ENCODE measurements around the gene PDE6A.

PDE6A gene

DNA sequence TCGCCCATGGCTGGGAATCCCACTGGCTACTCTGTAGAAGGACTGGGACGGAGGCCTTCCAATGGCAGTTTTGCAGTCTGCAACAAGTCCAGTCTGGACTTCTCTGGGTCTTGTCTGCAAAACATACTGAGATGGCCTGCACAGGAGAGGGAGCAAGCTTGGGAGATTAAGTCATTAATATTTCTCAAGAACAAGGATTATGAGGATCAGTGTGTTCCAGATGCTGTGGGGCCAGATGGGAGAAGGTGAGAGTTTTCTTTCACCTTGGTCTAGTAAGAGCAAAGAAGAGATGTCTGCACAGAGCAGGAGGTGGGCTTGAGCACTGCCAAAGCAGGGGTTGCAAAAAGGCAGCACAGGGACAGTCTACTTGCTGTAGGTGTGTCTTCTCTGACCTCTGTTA lies at the start of gene PDE6A:
PDE6A (minus strand) TSS at position 128 of the 400 bp plus-strand sequence; CDS start at position 8, 120 bp downstream.
- TF ChIP-seq, protein P1, sequence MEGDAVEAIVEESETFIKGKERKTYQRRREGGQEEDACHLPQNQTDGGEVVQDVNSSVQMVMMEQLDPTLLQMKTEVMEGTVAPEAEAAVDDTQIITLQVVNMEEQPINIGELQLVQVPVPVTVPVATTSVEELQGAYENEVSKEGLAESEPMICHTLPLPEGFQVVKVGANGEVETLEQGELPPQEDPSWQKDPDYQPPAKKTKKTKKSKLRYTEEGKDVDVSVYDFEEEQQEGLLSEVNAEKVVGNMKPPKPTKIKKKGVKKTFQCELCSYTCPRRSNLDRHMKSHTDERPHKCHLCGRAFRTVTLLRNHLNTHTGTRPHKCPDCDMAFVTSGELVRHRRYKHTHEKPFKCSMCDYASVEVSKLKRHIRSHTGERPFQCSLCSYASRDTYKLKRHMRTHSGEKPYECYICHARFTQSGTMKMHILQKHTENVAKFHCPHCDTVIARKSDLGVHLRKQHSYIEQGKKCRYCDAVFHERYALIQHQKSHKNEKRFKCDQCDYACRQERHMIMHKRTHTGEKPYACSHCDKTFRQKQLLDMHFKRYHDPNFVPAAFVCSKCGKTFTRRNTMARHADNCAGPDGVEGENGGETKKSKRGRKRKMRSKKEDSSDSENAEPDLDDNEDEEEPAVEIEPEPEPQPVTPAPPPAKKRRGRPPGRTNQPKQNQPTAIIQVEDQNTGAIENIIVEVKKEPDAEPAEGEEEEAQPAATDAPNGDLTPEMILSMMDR (IDR thresholded peaks at IDR 0.05; ENCODE audit: low read depth, low read length, missing control alignments), result no peak
- Histone ChIP-seq H3K27me3 (replicated peaks) (no peaks in the 10 kb centered on the region), H3K27ac (no peak within 1 kb of the TSS), H3K4me3 (ENCODE audit: low read depth, low read length) (no peak within 1 kb of the TSS), H3K36me3 (replicated peaks) (no peaks in the 10 kb centered on the region)
- in situ Hi-C loops (cut with HindIII; ENCODE audit: low pct_ligation_motif_present, low sequenced_read_pairs), result no loop called here
- DNase-seq, result no peak

DNA sequence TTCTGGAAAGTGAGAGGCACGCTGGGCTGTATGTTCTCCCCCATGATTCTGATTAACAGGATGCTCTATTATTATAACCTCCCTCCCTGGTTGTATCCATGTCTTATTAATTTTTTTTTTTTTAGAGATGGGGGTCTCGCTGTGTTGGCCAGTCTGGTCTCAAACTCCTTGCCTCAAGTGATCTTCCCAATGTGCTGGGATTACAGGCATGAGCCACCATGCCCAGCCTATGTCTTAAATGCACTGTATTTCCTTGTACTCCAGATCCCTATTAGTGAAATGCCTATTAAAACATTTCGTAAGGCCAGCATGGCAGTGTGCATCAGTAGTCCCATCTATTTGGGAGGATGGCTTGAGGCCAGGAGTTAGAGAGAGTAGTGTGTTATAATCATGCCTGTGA lies 48.9 kb upstream of the PDE6A start:
- Histone ChIP-seq H3K27ac (no peak overlapping the region), H3K36me3 (replicated peaks) (no peaks in the 10 kb centered on the region), H3K27me3 (replicated peaks) (no peaks in the 10 kb centered on the region), H3K4me3 (ENCODE audit: low read depth, low read length) (no peak overlapping the region)
- in situ Hi-C loops (cut with HindIII; ENCODE audit: low pct_ligation_motif_present, low sequenced_read_pairs), result loop anchor here (25.0 kb wide), 1 partner anchor 356 kb away; no protein-coding TSS in a partner anchor
- DNase-seq, result no peak
- TF ChIP-seq, protein P1 (IDR thresholded peaks at IDR 0.05; ENCODE audit: low read depth, low read length, missing control alignments), result no peak

DNA sequence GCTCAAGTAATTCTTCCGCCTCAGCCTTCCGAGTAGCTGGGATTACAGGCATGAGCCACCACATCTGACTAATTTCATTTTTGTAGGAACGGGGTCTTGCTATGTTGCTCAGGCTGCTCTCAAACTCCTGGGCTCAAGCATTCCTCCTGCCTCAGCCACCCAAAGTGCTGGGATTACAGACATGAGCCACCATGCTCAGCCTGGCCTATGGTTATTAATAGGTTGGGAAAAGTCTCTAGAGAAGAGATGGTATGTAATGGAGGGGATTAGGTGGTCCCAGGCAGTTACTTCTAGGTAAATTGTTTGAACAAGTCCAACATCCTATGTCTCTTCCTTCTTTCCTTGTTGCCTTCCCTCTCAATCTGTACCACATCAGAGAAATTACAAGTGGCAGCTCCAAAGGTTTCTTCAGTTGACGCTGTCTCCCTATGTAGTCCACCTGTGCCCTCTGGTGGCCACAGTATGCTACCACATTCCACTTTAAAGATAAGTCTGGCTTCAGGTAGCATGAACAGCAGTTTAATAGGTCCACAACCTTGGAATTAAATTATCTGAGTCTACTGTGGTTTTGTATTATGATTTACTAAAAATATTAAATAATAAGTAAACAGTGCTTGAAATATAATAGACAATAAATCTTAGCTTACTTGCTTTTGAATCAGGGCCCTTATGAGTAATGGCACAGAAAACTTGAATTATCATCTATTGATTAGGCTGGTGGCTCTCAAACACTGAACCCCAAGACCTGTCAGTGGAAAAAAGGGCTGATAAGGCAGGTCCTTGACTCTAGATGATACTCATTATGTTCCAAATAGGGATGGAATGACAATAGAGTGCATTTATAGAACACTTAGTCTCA lies 46.2 kb upstream of the PDE6A start:
- Histone ChIP-seq H3K27ac (no peak overlapping the region), H3K36me3 (replicated peaks) (no peaks in the 10 kb centered on the region), H3K27me3 (replicated peaks) (no peaks in the 10 kb centered on the region), H3K4me3 (ENCODE audit: low read depth, low read length) (no peak overlapping the region)
- DNase-seq, result peak; percentile 70
- in situ Hi-C loops (cut with HindIII; ENCODE audit: low pct_ligation_motif_present, low sequenced_read_pairs), result loop anchor here (25.0 kb wide), 1 partner anchor 353 kb away; no protein-coding TSS in a partner anchor
- TF ChIP-seq, protein P1 (IDR thresholded peaks at IDR 0.05; ENCODE audit: low read depth, low read length, missing control alignments), result peak; percentile 93

DNA sequence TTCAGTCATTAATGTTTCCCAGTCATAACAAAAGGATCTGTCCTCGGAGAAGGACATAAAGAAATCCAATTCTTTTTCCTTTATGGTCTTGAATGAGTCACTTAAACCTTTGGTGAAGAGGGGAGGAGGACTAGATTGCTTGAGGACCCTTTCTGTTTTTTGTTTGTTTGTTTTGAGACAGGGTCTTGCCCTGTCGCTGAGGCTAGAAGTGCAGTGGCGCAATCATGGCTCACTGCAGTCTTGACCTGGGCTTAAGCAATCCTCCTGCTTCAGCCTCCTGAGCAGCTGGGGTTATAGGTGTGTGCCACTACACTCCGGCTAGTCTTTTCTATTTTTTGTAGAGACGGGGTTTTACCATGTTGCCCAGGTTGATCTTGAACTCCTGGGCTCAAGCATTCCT lies 43.5 kb upstream of the PDE6A start:
- in situ Hi-C loops (cut with HindIII; ENCODE audit: low pct_ligation_motif_present, low sequenced_read_pairs), result loop anchor here (25.0 kb wide), 1 partner anchor 351 kb away; no protein-coding TSS in a partner anchor
- Histone ChIP-seq H3K4me3 (ENCODE audit: low read depth, low read length) (no peak overlapping the region), H3K27ac (no peak overlapping the region), H3K27me3 (replicated peaks) (no peaks in the 10 kb centered on the region), H3K36me3 (replicated peaks) (no peaks in the 10 kb centered on the region)
- TF ChIP-seq, protein P1 (IDR thresholded peaks at IDR 0.05; ENCODE audit: low read depth, low read length, missing control alignments), result no peak
- DNase-seq, result no peak

DNA sequence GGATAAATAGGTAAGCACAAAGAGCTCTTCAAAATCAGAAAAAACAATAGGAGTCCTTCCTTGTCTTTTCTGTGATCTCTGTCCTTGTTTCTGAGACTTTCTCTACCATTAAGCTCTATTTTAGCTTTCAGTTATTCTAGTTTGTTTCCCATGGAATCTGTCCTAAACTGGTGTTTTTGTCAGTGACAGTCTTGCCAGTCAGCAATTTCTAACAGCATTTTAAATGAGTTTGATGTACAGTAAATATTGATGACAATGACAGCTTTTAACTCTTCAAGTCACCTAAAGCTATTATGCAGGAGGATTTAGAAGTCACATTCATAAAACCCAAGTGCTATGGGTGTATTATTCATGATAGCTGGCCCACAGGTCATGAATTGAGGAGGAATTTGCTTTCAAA lies 37.9 kb upstream of the PDE6A start:
- H3K27ac ChIP-seq, result no peak overlapping the region
- no peaks in the 10 kb centered on the region for H3K27me3 ChIP-seq (replicated peaks)
- H3K4me3 ChIP-seq (ENCODE audit: low read depth, low read length), result no peak overlapping the region
- in situ Hi-C loops (cut with HindIII; ENCODE audit: low pct_ligation_motif_present, low sequenced_read_pairs), result loop anchor here (25.0 kb wide), 1 partner anchor 345 kb away; no protein-coding TSS in a partner anchor
- H3K36me3 ChIP-seq (replicated peaks), result peaks cover 14% of the 10 kb centered on the region
- DNase-seq, result no peak
- TF ChIP-seq, protein P1 (IDR thresholded peaks at IDR 0.05; ENCODE audit: low read depth, low read length, missing control alignments), result no peak

Data from brain microvascular endothelial cell (primary cell).